Stimulated activated CD4-positive, alpha-beta T cell treated with anti-CD3 and anti-CD28 coated beads, Interleukin-12 subunit alpha, Interleukin-12 subunit beta, amount 100 ng/mL, for 4 hours (primary cell): ENCODE measurements around the gene ANGPTL3.

Experiments used
- DNase-seq: peaks from one replicate; pipeline ENCODE4 v3.0.0-alpha.2; 2020

ANGPTL3 gene

GRCh38 chr1:62637392-62638105 is 40.2 kb downstream of the ANGPTL3 start:
- no peak for DNase-seq

- no peak for DNase-seq
Observed at GRCh38 chr1:62643283-62643682, 46.0 kb downstream of the ANGPTL3 start.

DNA sequence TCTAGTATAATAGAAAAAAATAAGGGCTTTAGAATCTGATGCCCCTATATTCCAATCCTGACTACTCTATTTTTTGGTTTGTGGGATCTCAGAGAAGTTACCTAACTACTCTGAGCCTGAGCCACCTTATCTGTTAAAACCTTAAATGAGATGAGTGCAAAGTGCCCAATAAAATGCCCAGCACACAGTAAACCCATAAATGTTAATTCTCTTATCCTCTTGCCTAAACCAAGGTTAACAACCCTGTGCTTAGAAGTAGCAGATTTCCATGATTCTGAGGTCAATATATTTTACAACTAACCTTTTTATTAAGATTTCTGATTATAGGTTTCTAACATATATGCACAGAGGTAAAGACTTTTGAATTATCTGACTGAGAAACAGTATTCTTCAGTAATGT is 55.1 kb downstream of the ANGPTL3 start:
- DNase-seq, result no peak

DNA sequence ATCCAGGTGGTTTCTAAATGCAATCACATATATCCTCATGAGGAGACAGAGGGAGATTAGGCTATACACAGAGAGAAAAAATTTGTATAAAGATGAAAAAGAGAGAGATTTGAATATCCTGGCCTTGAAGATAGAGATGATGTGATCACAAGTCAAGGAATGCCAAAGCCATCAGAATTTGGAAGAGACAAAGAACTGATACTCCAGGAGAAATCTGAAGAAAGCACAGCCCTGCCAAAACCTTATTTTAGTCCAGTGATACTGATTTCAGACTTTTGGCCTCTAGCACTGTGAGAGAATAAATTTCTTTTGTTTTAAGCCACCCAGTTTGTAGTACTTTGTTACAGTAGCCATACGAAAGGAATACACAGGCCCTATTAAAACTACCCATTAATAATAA is 57.4 kb downstream of the ANGPTL3 start:
- no peak for DNase-seq
